HPDE6-E6E7 (cell line): ENCODE results near the gene ENOX1.

ENCODE experiments used
- DNase-seq: peaks from one replicate; pipeline ENCODE4 v3.0.0; 2011; ENCODE audit warnings: missing footprints; ENCODE audit errors: extremely low spot score

Gene ENOX1

DNA sequence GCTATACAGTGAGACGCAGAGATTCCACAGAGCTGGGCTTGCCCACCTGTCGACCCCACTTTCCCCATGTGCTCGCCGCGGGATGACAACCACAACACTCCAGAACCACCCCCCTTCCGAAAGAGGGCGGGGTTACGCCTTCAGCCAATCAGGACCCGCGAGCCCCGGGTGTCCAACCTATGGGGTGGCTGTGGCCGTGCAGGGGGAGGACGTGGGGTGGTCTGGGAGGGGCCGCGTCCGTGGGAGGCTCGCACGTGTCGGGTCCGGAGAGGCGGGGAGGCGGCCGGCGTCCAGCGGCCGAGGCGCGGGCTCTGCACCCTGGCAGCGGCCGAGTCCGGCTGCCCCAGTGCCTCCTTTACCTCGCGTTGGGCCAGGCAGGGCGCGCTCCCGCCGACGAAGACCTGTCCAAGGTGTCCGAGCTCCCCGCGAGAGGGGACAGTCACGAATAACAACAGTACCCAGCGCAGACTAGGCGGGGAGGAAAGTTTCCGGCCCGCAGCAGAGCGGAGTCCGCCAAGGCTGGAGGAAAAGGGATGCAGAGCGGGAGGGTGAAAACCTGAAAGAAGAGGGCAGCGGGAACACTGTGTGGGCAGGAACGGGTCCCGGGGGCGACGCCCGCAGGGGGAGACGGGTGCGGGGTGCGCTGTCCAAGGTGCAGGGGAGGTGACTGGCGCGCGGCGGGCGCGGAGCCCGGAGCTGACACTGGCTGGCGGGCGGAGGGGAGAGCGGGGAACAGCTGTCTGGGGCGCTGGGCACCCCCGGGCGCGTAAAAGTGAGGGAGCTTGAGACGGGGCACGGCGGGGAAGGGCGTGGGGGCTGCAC lies 911 bp downstream of the ENOX1 start:
- peak; percentile 41 for DNase-seq

DNA sequence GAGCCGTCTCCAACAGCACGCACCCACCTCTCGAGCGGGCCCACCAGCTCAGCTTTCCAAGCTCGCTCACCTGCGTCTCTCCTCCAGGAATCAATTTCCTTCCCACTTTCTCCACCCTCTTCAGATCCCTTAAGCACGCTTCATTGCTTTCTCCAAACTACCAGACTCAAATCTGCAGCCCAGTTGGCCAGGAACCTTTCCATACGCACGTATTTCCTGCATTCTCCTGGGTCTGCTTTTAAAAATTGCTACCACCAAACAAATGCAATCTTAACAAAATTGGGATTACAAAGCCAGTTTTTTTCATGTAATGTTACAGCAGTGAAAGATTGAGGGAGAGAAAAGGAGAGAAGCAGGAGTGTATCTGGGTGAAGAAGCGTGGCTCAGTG lies 1.5 kb downstream of the ENOX1 start:
- DNase-seq, result no peak

DNA sequence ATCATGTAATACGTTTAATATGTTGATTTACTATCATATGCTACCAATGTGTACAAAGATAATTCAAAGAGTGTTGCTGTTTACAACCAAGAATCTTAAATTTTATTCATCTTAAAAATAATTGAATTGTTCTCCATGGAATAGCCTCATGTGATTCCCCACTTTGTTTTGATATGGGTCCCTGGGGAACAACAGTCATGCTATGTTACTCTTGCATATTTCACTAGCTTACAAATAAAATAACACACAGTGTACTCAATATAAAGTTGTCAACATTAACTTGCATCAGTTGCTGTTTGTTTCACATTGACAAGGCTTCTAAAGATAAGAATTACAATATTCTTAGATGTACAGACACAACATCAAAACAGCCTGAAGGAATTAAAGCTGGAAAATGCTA lies 2.3 kb downstream of the ENOX1 start:
- DNase-seq, result no peak

DNA sequence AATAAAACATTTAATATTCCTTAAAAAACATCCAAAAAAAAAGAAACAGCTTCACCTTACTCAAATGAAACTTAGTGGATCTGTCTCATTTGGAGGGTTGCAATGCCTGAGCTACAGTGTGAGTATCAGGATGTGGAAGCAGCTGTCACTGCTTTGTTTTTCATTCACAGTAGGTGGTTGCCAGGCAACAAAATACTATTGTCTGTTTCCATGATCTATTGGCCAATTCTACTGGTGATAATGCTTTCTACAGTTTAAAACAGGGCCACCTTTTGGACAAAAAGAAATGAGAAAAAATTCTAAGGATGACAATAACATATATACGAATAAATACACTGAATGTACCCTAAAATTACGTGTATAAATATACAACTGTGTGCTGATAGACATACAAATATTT lies 3.0 kb downstream of the ENOX1 start:
- no peak for DNase-seq

DNA sequence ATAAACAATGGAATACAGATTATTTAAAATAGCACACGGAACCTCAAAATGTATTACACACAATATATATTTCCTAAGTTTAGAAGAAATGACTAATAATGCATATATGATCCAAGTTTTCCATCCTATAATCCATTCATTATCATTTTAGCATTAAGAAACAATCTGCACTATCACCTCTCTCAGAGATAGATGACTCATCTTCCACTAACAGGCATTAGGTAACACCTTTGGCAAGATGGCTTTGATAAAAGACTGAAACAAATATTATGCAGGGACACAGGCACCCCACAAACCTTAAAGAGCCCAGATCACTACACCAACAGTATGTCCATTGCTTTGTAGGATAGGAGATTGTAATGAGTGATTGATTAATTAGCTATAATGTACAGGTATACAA lies 4.1 kb downstream of the ENOX1 start:
- DNase-seq, result no peak

DNA sequence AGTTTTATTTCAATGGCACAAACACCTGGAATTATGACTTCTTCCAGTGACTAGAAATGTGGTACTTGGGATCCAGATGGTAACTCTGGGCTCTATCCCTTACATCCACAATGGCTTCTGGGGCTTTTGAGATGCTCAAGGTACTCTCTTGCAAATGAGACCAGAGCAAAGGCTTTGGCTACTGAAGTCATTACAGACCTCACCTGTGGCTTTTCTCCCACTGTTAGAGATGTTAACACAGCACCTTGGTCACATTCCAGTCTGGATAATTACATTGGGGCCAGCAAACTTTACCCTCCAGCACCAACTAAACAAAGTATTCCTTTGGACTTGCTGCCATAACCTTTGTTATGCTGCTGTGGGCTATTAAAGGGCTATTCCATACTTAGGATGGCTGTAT lies 6.1 kb downstream of the ENOX1 start:
- DNase-seq, result no peak

DNA sequence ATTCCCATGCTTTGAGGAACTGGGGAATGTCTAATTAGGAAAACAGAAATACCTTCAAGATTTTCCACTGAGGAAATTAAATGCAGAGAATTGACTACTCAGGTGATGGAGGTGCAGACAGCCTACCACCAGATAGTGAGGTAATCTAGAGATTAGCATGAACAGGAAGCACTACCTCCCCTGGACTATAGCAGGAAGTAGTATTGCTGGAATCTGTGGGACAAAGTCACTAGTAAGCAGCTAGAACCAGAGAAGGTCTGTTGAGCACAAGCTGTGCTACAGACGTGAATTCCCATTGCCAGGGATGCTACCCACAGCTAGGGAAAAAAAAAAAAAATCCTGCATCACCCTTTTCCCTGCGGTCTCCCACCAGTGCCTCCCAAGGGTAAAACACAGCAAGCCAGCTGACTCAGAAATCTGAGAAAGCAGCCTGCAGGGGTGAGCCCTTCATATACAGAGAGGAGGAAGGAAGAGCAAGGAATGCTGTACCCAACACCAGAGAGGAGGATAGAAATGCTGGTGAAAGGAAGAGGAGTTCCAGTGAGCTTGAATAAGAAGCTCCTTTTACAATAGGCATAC lies 10.2 kb downstream of the ENOX1 start:
- no peak for DNase-seq

DNA sequence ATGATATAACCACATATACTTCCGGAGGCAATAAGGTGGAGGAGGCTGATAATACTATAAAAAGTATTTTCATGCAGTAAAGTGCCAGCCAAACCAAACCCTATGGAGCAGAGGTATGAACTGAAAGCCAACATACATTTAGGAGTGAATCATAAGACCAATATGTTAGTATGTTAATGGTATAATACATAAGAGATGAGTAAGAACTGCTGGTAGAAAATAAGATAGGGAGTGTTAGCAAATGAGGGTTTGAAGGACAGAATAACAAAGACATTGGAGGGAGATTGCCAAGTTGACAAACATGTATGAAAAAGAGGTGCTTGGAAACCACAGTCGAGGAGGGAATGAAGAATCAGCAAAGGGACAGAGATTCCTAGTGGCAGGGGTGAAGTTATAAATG lies 10.8 kb downstream of the ENOX1 start:
- no peak for DNase-seq

DNA sequence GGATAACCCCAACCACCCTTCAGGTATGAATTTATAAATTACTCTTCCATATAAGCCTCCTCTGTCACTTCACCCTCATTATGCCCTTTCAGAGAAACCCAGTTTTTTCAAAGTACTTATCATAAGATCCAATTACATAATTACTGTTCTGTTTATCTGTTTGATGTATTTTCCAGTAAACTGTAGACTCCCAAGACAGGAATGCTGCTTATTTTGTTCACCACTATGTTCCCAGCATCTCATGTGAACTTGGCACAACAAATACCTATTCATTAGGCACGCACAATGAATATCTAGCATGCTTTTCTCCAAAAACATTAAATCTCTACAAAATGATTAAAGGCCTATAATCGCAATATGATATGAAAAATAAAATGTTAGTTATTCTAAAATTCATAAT lies 13.2 kb downstream of the ENOX1 start:
- no peak for DNase-seq

DNA sequence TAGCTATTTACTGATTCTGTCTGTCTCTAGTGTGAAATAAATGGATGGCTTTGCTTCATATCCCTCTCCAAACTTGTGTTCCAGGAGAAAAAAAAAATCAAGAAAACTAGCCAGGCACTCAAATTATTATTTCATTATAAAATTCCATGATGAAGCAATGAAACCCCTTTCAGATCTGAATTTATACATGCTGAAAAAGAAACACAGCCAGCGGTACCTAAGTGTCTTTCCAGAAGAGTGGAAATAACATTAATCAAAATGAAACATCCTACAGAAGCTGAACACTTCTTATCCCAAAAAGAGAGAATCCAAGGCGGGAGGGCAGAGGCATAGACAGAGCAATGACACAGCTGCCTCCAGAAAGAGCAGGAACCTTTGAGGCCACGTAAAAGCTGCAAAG lies 15.9 kb downstream of the ENOX1 start:
- no peak for DNase-seq

DNA sequence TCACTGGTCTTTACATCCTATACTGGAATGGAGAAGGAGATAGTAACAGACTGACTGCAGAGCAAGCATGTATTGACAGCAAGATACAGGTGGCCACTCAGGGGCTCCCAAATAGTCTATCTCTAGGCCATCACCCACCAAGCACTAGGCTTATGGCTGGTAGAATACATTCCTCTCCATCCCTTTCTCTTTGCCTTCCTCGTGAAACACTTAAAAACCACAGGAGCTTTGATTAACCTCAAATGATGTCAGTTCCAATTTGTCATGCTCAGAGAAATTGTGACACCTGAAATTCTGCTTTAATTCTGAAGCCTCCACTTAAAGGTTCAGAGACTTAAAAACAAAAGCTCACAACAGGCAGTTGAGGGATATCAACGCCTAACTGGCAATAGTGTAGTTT lies 17.2 kb downstream of the ENOX1 start:
- no peak for DNase-seq

DNA sequence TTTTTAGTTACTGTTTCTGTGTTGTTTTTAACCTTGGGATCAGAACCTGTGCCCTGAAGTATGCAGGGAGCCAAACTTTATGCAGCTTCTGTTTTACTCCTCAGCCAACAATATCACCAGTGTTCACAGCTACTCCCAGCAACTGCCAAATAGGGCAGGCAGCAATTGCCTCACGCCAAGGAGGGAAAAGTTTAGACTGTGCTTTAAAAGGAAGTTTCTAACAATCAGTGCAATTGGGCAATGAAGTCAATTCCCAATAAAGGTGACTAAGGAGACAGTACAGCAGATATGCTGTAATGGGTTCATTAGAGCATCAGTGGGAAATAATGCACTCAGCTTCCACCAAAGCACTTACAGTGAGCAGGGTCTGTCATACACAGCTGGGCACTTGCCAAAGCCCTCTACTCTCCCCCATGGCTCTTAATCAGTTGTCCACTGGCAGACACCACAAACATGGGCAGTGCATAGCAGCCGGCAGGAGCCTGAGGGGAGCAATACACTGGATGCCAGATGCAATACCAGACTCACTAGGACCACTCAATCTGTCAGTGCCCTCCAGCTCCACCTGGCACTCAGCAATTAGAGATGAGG lies 19.3 kb downstream of the ENOX1 start:
- no peak for DNase-seq

DNA sequence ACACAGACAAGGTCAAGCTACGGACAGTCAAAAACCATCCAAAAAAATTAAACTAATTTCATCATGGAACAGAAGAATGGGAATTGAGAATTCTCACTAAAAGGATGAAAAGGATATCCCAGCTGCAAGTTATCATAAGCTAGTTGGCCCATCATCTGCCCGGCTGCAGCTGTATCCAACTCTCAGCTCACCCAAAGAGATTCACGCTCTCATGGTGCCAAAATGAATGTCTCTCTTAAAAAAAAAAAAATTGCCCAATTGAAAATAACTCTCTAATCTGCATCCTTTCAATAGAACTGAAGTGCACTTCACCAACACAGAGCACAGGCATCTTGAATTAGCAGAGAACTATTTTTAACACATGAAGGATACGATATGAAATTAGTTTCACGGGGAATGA lies 20.0 kb downstream of the ENOX1 start:
- no peak for DNase-seq

DNA sequence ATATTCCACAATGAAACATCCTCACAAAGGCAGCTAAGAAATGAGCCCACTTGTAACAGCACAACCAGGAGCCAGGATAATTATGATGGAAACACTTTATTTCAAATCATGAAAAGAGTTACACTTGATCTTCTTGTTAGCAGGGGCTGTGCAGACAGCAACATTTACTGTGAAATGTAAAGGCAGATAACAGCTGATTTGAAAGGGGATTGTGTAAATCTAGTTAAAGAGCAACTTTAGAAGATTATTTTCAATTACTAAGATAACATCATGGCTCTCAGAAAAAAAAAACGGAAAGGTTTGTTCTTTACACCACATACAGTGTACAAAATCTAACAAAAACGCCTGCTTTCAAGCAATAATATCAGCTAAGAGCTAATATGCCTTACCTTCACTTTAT lies 22.4 kb downstream of the ENOX1 start:
- DNase-seq, result no peak

DNA sequence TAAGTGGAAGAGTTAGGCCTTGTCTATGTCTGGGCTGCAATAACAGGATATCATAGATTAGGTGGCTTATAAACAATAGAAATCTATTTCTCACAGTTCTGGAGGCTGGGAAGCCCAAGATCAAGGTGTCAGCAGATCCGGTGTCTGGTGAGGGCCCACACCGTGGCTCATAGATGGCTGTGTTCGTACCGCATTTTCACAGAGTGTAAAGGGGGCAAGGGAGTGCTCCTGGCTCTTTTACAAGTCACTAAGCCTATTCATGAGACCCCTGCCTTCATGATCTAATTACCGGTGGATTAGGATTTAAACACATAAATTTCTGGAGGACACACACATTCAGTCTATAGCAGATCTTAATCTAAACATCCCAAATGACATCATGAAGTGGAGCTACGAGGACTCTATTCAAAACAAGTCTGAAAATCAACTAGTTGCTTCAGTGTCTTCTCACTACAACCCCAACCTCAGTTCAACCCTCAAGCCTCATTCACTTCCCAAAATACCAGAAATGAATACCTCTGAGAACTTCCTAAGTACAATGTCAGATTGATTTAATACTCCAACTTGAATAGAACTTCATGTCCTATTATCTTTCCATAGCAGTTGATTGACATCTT lies 23.5 kb downstream of the ENOX1 start:
- no peak for DNase-seq

DNA sequence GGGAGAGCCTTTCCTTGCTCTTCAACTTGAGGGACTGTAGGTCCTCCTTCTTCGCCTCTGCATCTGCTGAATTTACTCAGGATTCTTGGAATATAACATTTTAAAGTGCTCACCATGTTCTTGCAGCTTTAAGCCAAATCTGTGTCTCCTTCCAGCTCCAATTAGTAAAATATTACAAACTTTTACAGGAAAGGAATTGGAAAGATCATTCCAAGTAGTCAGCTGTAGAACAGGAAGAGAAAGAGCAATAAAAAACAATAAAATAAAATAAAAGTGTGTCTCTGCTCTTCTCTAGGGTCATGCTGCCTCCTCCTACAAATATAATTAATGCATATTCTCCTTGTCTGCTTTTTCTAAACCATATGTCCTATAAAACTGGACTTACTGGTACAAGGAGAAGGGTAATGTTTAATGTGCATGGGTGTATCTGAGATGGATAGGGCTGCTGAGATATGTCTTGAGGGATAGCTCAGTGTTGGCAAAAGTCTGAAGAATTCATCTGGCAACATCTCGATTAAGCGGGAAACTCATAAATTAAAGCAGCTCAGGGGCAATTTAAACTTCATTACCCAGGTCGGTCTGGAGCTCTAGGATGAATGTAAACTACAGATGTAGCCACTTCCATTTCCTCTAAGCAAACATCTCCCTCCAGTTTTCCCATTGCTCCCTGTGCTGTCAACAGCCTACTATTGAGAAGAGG lies 25.0 kb downstream of the ENOX1 start:
- no peak for DNase-seq

DNA sequence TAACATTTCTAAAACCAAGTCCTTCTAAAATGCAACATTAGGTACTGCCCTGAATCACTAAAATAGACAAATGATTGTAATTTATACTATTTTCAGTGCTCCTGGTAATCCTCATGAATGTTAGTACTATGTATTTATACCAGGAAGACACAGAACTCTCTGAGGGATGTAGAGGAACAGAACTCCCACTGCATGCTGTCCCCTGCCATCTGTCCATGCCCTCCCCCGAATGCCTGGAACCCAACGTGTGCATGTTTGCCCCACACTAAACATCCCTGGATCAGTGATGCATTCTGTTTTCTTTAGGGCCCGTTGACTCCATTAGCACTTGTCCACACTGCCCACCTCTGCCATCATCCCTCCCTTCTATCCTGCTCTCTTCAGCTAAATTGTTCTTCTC lies 26.5 kb downstream of the ENOX1 start:
- DNase-seq, result no peak

DNA sequence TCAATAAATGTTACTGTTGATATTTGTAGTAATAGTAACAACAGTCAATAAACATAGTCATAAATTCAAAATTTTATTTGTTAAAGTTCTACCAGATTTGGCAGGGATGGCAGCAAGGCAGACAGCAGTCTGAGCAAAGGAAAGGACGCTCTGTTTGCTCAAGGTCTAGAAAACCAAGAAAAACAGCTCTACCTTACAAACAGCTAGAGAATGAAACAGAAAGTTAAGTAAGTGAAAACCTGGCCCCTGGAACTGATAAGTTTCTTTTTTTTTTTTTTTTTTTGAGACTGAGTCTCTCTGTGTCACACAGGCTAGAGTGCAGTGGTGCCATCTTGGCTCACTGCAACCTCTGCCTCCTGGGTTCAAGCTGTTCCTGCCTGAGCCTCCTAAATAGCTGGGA lies 27.9 kb downstream of the ENOX1 start:
- DNase-seq, result no peak

DNA sequence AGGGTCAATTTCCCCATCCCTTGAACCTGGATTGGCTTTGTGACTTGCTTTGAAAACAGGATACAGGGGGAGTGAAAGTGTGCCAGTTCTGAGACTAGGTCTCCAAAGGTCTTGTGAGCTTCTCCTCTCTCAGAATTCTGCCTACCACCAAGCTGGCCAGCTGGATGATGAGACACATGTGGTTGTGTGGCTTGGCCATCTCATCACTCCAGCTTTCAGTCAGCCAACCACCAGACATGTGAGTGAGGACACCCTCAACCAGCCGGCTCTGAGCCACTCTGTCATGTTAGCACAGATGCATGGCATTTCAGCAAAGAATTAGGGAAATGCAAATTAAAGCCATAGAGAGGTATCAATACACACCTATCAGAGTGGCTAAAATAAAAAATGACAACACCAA lies 29.5 kb downstream of the ENOX1 start:
- no peak for DNase-seq

DNA sequence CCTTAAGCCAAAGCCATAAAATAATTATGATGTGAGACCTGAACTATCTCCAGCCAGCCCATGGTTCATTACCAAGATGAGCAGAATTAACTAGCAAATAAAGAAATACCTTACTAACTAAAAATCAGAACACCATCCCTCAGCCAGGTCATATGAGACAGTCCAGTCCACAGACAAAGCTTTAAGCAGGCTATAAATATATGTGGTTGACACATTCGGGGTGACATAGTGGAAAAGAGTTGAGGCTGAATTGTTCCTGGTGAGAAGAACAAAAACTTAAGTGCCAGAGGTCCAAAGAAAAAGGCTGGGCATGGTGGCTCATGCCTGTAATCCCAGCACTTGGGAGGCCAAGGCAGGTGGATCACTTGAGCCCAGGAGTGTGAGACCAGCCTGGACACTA lies 30.9 kb downstream of the ENOX1 start:
- DNase-seq, result no peak

DNA sequence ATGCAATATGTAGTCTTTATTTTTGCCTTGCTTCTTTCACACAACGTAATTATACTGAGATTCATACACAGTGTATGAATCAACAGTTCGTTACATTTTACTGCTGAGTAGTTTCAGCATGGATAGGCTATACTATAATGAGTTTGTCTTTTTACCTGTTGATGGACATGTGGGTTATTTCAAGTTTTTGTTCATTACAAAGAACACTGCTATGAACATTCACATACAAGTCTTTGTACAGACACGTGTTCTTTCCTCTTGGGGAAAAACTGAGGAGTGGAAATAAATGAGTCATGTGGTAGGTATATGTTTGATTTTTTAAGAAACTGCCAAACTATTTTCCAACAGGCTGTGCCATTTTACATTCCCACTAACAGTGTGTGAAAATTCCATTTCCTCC lies 35.1 kb downstream of the ENOX1 start:
- no peak for DNase-seq

DNA sequence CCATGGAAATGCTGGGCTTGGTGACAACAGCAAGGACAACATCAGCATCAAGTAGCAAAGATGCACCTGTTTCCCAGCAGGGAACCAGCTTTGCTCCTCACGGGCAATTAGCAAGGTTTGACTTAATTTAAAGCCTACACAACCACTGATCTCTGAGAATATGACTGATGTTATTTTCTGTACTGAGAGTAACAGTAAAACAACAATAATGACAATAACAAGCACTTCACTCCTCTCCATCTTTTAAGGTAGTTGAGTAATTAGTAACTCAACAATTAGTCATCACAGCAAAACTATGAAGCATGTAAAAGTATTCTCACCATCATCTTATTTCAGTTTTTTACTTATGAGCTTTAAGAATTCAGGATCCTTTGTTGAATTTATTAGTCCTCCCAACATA lies 37.3 kb downstream of the ENOX1 start:
- no peak for DNase-seq
